Adrenal gland (tissue), 19 donors: ENCODE results near the gene LRRC31. TPM values are rescaled to one million over a fixed set of nuclear protein-coding genes. Genes with fewer than 3 reads are reported as not detected.
A peak's percentile ranks its signal among the peaks of the same experiment; 100 is the strongest.

ENCODE experiments used
- DNase-seq, 7 donors: peaks; one replicate each; pipeline ENCODE4 v3.0.0-alpha.2; 2019 to 2020
- H3K27ac ChIP-seq, 5 donors: fragments of 200-600 bp; sonication (generic) in 4 of 5; 1 replicate in 3 of 5; 2 replicates in 2 of 5; pipeline versions ENCODE4 v1.5.1 to v1.8.0; 2016 to 2020; ENCODE audit warnings: mild to moderate bottlenecking in 1 of 5
- H3K27me3 ChIP-seq: fragments of 200-600 bp; 2 replicates; pipeline ENCODE4 v1.8.0; 2021
- H3K36me3 ChIP-seq, 2 donors: fragments of 200-600 bp; replicated peaks in 1 of 2; 1 replicate in 1 of 2; 2 replicates in 1 of 2; pipeline versions ENCODE4 v1.5.1 to v1.8.0; 2018 to 2022
- H3K4me1 ChIP-seq, 2 donors: fragments of 200-600 bp; replicated peaks in 1 of 2; 1 replicate in 1 of 2; 2 replicates in 1 of 2; pipeline versions ENCODE4 v1.5.1 to v1.8.0; 2018 to 2021
- H3K4me3 ChIP-seq, 4 donors: fragments of 200-600 bp; sonication (generic) in 3 of 4; one replicate each; pipeline ENCODE4 v1.5.1; 2016 to 2018
- H3K9me3 ChIP-seq, 3 donors: fragments of 200-600 bp; sonication (generic) in 1 of 3; replicated peaks in 1 of 3; 1 replicate in 2 of 3; 2 replicates in 1 of 3; pipeline versions ENCODE4 v1.5.1 to v1.8.0; 2016 to 2021
- POLR2A ChIP-seq, 2 donors: fragments of 450-650 bp; IDR thresholded peaks; one replicate each; pipeline ENCODE4 v1.6.1; 2017; ENCODE audit warnings: antibody characterized with exemption in 2 of 2, mild to moderate bottlenecking in 2 of 2, moderate library complexity in 1 of 2
- WGBS, 4 donors: extraction: QIAGEN DNeasy Blood & Tissue Kit in 2 of 4; methylation state at CpG; one replicate each; pipeline versions ENCODE4 v1.1.5 to v1.1.7; 2013 to 2017; 5-methylcytosine and 5-hydroxymethylcytosine counted together
- intact Hi-C, 2 donors: fragments of 100-400 bp; cut with DNase I; formaldehyde crosslinking; loops; one replicate each; pipeline versions ENCODE4 v1.14.1 to v1.15.0; 2022 to 2023
- long read RNA-seq, 10 donors: library from polyadenylated mRNA in 3 of 10; unstranded in 2 of 10; stranded (forward) in 1 of 10; transcript quantifications; one replicate each; pipeline ENCODE4 v2.0.0 and lab custom pipeline, GENCODE V29; 2021 to 2026
- polyA plus RNA-seq, 3 donors: library from polyadenylated mRNA; stranded (reverse); fragments of 200-250 nt in 2 of 3; fragments of 350-450 nt in 1 of 3; fragmentation: Illumina TruSeq in 1 of 3; extraction: RNeasy Lipid Tissue Mini Kit (QIAGEN cat#74804) in 1 of 3; gene quantifications; one replicate each; pipeline ENCODE4 v1.2.3, GENCODE V29; 2013 to 2014
- total RNA-seq, 9 donors: library from RNA; depleted of rRNA in 4 of 9; stranded (reverse); fragments of >200 nt in 4 of 9; fragments of 120-200 nt in 1 of 9; fragmentation: NEBNext Ultra II Directional in 1 of 9; extraction: Animal tissue kit (Norgen Biotek cat#: 25700) in 1 of 9; gene quantifications; one replicate each; pipeline versions ENCODE4 v1.1.0 to v1.2.4, GENCODE V29; 2013 to 2023
- TF ChIP-seq, protein P1 (sequence below), 6 experiments: fragments of 450-650 bp in 4 of 6; fragments of 200-600 bp in 2 of 6; sonication (generic) in 1 of 6; IDR thresholded peaks; 1 replicate in 5 of 6; 2 replicates in 1 of 6; pipeline versions ENCODE4 v1.5.1 to v1.8.0; 2016 to 2021; ENCODE audit warnings: antibody characterized with exemption in 6 of 6, mild to moderate bottlenecking in 2 of 6, moderate library complexity in 1 of 6
- donor health status: healthy with polysubstance abuse.
- donor health status: Bipolar disorder and iron deficiency.
- donor health status: DM: yes; HTN: yes; CAD: no.
- donor health status: DM: no; HTN: no; CAD: no.
- donor health status: DM: no; HTN: no; CAD: no.
- donor health status: DM: yes; HTN: yes; CAD: no.

LRRC31 gene
- total RNA-seq = under 1 TPM in 1 of 9 donors, not detected in 8; 0.06 TPM
- polyA plus RNA-seq = not detected
- long read RNA-seq, donor 1 = 0 reads
- long read RNA-seq, donor 2 = 0 reads
- long read RNA-seq, donor 3 = 0 reads
- long read RNA-seq, donor 4 = 0 reads
- long read RNA-seq, donor 5 = 0 reads
- long read RNA-seq, donor 6 = 0 reads
- long read RNA-seq, donor 7 = 0 reads
- long read RNA-seq, donor 8 = 0 reads
- long read RNA-seq, donor 9 = 0 reads
- long read RNA-seq, donor 10 = 0 reads

DNA sequence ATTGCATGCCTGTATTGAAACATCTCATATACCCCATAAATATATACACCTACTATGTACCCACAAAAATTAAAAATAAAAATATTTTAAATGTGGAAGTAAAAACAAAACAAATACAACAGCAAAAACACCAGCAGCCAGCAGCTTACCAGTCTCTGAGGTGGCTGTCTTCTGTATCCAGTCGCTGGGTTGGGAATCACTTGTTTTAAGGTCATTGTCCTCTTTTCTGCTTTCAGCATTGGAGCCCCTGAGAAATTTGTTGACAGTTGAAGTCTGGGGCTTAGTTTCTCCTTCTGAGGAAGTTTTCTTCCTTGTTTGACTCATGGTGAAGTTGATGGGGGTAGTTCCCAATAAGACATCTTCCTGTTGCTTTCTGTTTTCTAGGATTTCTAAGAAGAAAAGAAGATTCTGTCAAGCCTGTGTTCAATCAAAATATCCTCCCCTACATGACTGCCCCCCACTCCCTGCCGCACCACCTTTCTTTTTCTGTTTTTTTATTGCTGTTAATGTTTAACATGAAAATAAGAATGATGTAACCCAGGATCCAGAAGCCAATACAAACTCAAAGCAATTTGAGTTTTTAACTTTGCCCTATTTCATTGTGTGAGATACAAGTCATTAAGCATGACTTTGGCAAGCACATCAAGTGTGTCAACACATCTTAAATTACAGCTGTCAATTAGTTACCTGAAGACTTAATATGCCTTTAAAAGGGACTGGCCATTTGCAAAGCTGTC is at the start of gene LRRC31:
Gene LRRC31 (minus strand): TSS at position 452 of the 737 bp plus-strand sequence. CDS start 128 bp downstream, at position 324.
- no peak within 1 kb of the TSS for H3K27ac ChIP-seq
- TF ChIP-seq, protein P1, sequence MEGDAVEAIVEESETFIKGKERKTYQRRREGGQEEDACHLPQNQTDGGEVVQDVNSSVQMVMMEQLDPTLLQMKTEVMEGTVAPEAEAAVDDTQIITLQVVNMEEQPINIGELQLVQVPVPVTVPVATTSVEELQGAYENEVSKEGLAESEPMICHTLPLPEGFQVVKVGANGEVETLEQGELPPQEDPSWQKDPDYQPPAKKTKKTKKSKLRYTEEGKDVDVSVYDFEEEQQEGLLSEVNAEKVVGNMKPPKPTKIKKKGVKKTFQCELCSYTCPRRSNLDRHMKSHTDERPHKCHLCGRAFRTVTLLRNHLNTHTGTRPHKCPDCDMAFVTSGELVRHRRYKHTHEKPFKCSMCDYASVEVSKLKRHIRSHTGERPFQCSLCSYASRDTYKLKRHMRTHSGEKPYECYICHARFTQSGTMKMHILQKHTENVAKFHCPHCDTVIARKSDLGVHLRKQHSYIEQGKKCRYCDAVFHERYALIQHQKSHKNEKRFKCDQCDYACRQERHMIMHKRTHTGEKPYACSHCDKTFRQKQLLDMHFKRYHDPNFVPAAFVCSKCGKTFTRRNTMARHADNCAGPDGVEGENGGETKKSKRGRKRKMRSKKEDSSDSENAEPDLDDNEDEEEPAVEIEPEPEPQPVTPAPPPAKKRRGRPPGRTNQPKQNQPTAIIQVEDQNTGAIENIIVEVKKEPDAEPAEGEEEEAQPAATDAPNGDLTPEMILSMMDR (IDR thresholded peaks at IDR 0.05) = no peak
- no peaks in the 10 kb centered on the region for H3K4me1 ChIP-seq
- no peak for DNase-seq
- no peaks in the 10 kb centered on the region for H3K9me3 ChIP-seq
- no peaks in the 10 kb centered on the region for H3K36me3 ChIP-seq
- intact Hi-C loops = loop anchor here in 1 of 2 donors (10.0 kb wide), 1 partner anchor 95 kb away; the partner anchor contains the start of gene SEC62
- 59 to 73% (median 71%) methylated on average over 2 of the region's 2 CpGs for WGBS, 4 donors
- H3K4me3 ChIP-seq = no peak within 1 kb of the TSS
- H3K27me3 ChIP-seq = no peaks in the 10 kb centered on the region

DNA sequence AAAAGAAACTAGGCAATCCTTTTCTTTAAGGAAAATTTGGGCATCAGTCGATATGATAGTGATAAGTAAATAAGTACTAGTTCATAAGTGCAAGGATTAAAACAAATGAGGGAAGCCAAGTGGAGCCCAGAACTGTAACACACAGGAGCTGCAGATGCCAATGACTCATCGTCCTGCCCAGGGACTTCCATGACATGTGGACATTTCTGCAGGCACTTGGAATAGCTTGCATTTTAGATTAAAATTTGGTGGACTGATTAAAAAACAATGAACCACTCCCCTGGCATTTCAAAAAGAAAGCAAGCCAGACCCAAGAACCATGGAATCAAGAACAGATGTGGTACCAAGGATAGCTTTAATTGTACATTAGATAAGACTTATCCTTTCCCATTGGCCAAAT is 44.6 kb upstream of the LRRC31 start:
- Histone ChIP-seq H3K27me3 (no peaks in the 10 kb centered on the region), H3K36me3 (no peaks in the 10 kb centered on the region), H3K9me3 (no peaks in the 10 kb centered on the region), H3K4me1 (no peaks in the 10 kb centered on the region), H3K27ac (no peak overlapping the region), H3K4me3 (no peak overlapping the region)
- intact Hi-C loops = no loop called here
- TF ChIP-seq, protein P1 (IDR thresholded peaks at IDR 0.05) = no peak
- TF ChIP-seq POLR2A (IDR thresholded peaks at IDR 0.05) = no peak
- WGBS, 4 donors = 32 to 48% (median 41%) methylated on average over 2 of the region's 2 CpGs
- peak; percentile 21 to 69 (median 57) for DNase-seq

DNA sequence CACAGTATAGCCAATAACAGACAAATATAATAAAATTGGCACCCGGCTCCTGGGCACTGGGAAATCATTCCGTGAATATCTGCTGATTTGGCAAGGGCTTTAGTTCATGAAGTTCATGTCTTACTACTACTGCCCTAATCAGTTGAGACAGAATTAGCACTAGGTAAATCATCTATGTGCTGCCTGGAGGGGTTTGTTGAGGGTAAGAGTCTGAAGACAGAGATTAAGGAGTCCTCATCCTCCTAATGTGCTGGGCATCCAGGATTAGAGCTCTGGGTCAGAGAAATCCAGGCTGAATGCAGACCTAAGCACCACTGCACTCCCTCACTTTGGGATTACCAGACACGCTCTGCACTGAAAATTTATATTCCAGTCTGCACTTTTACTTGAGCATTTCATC is 43.6 kb upstream of the LRRC31 start:
- no peak overlapping the region for H3K27ac ChIP-seq
- H3K36me3 ChIP-seq = no peaks in the 10 kb centered on the region
- H3K9me3 ChIP-seq = no peaks in the 10 kb centered on the region
- intact Hi-C loops = no loop called here
- 87 to 93% (median 90%) methylated on average over 3 of the region's 3 CpGs for WGBS, 4 donors
- DNase-seq = no peak
- TF ChIP-seq, protein P1 (IDR thresholded peaks at IDR 0.05) = no peak
- no peak for TF ChIP-seq POLR2A (IDR thresholded peaks at IDR 0.05)
- H3K4me1 ChIP-seq = no peaks in the 10 kb centered on the region
- no peak overlapping the region for H3K4me3 ChIP-seq
- H3K27me3 ChIP-seq = no peaks in the 10 kb centered on the region

DNA sequence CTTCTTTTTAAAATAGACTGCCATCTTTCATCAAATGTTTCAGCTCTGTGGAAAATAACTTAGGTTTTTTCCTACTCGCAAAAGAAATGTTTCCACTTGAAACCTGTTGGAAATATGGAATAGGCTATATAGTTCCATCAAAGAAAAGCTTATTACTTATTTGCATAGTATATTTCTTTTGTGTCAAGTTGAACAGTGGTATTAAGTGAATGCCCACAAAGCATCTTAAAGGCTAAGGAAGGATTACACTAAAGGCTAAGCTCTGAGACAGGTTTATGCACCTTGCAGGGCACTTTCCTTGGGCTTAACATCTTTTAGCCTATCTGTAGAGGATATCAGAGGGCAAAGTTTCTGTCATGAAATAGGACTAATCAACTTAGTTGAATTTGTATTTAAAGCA is 41.5 kb upstream of the LRRC31 start, which contains the start of gene SAMD7:
Gene SAMD7 (plus strand): TSS at position 301 of the 400 bp plus-strand sequence. CDS start 7,927 bp downstream, outside the sequence.
- Histone ChIP-seq H3K4me1 (no peaks in the 10 kb centered on the region), H3K9me3 (no peaks in the 10 kb centered on the region), H3K27ac (no peak within 1 kb of the TSS), H3K36me3 (no peaks in the 10 kb centered on the region), H3K27me3 (no peaks in the 10 kb centered on the region), H3K4me3 (no peak within 1 kb of the TSS)
- DNase-seq = no peak
- 79 to 94% (median 91%) methylated on average over 1 of the region's 1 CpG for WGBS, 4 donors
- TF ChIP-seq, protein P1 (IDR thresholded peaks at IDR 0.05) = no peak
- no peak for TF ChIP-seq POLR2A (IDR thresholded peaks at IDR 0.05)
- intact Hi-C loops = no loop called here
